GM23338 (cell line): Measurements from ENCODE around the gene JKAMP. TPM values are rescaled to one million over a fixed set of nuclear protein-coding genes. Genes with fewer than 3 reads are reported as not detected.

ENCODE experiments used
- ATAC-seq: fragments of 200-7000 bp; cut with Tn5 transposase; 3 replicates; pipeline ENCODE4 v1.9.1; 2020
- DNase-seq: peaks from one replicate; pipeline ENCODE4 v3.0.0-alpha.2; 2015; ENCODE audit warnings: low spot score
- H2AFZ ChIP-seq: fragments of 200-600 bp; sonication (generic); 2 replicates; pipeline ENCODE4 v1.8.0; 2016; ENCODE audit warnings: antibody characterized with exemption, mild to moderate bottlenecking, moderate library complexity
- H3F3A ChIP-seq: fragments of 200-600 bp; sonication (generic); replicated peaks from 2 replicates; pipeline ENCODE4 v1.8.0; 2017; ENCODE audit warnings: antibody characterized with exemption, mixed run types, low read depth
- H3K27ac ChIP-seq: fragments of 200-600 bp; sonication (generic); 2 replicates; pipeline ENCODE4 v1.6.1; 2016; ENCODE audit warnings: low read depth
- H3K27me3 ChIP-seq: fragments of 200-600 bp; sonication (generic); 2 replicates; pipeline ENCODE4 v1.8.0; 2016; ENCODE audit warnings: mild to moderate bottlenecking, mixed run types, moderate library complexity; ENCODE audit not compliant: insufficient read depth
- H3K36me3 ChIP-seq: fragments of 200-600 bp; sonication (generic); 2 replicates; pipeline ENCODE4 v1.8.0; 2016; ENCODE audit warnings: mild to moderate bottlenecking; ENCODE audit not compliant: insufficient read depth
- H3K4me1 ChIP-seq: fragments of 200-600 bp; sonication (generic); 2 replicates; pipeline ENCODE4 v1.8.0; 2016; ENCODE audit warnings: mild to moderate bottlenecking, moderate library complexity; ENCODE audit not compliant: insufficient read depth
- H3K4me2 ChIP-seq: fragments of 200-600 bp; sonication (generic); 2 replicates; pipeline ENCODE4 v1.7.1; 2017; ENCODE audit warnings: mixed run types
- H3K4me3 ChIP-seq: fragments of 200-600 bp; sonication (generic); 2 replicates; pipeline ENCODE4 v1.6.1; 2016; ENCODE audit warnings: mixed run types
- H3K79me2 ChIP-seq: fragments of 200-600 bp; sonication (generic); replicated peaks from 2 replicates; pipeline ENCODE4 v1.8.0; 2017; ENCODE audit warnings: mild to moderate bottlenecking; ENCODE audit not compliant: insufficient read depth
- H3K9me2 ChIP-seq: fragments of 200-600 bp; sonication (generic); 2 replicates; pipeline ENCODE4 v1.8.0; 2017; ENCODE audit not compliant: insufficient read depth
- H4K20me1 ChIP-seq: fragments of 200-600 bp; sonication (generic); replicated peaks from 2 replicates; pipeline ENCODE4 v1.8.0; 2017; ENCODE audit warnings: mild to moderate bottlenecking; ENCODE audit not compliant: insufficient read depth
- H3K27ac Mint-ChIP-seq: 2 replicates; pipeline ENCODE4 v1.8.0; 2020; ENCODE audit warnings: inconsistent platforms, mild to moderate bottlenecking, moderate library complexity, mixed read lengths
- H3K27me3 Mint-ChIP-seq: 3 replicates; pipeline ENCODE4 v1.8.0; 2022; ENCODE audit warnings: low read depth, mild to moderate bottlenecking, moderate library complexity, mixed read lengths, inconsistent platforms; ENCODE audit not compliant: insufficient read depth, poor library complexity
- H3K36me3 Mint-ChIP-seq: 3 replicates; pipeline ENCODE4 v1.8.0; 2021; ENCODE audit warnings: low read depth, mild to moderate bottlenecking, inconsistent platforms, moderate library complexity, mixed read lengths
- H3K4me1 Mint-ChIP-seq: 3 replicates; pipeline ENCODE4 v1.8.0; 2020; ENCODE audit warnings: mild to moderate bottlenecking, inconsistent platforms, mixed read lengths
- H3K4me3 Mint-ChIP-seq: 3 replicates; pipeline ENCODE4 v1.8.0; 2021; ENCODE audit warnings: moderate library complexity, mild to moderate bottlenecking, inconsistent platforms, mixed read lengths
- H3K9me3 Mint-ChIP-seq: 3 replicates; pipeline ENCODE4 v1.8.0; 2020; ENCODE audit warnings: moderate library complexity, mild to moderate bottlenecking, inconsistent platforms, mixed read lengths
- EZH2phosphoT487 ChIP-seq: fragments of 200-600 bp; sonication (generic); IDR thresholded peaks from one replicate; pipeline ENCODE4 v1.8.1; 2018; ENCODE audit warnings: antibody characterized with exemption; ENCODE audit not compliant: unreplicated experiment
- JUNB ChIP-seq: IDR thresholded peaks from one replicate; pipeline ENCODE4 v1.6.1; 2016; ENCODE audit warnings: antibody characterized with exemption; ENCODE audit not compliant: unreplicated experiment
- NANOG ChIP-seq: IDR thresholded peaks from 2 replicates; pipeline ENCODE4 v1.6.1; 2016; ENCODE audit warnings: antibody characterized with exemption, borderline replicate concordance
- STAT1 ChIP-seq: IDR thresholded peaks from one replicate; pipeline ENCODE4 v1.6.1; 2016; ENCODE audit warnings: antibody characterized with exemption; ENCODE audit not compliant: unreplicated experiment
- ZNF331 ChIP-seq: fragments of 250-450 bp; sonication (Bioruptor Pico); IDR thresholded peaks from 2 replicates; pipeline ENCODE4 v1.5.0; 2020; ENCODE audit warnings: low read depth, mild to moderate bottlenecking, moderate library complexity
- polyA plus RNA-seq: library from polyadenylated mRNA; unstranded; fragments of >200 nt; fragmentation: Nextera tagmentation; extraction: Ambion mirVana; gene quantifications from 2 replicates; pipeline ENCODE4 v1.2.1, GENCODE V29; 2016
- total RNA-seq: library from RNA; depleted of rRNA; stranded (reverse); fragments of >200 nt; shearing (Covaris generic); gene quantifications from 2 replicates; pipeline ENCODE4 v1.2.3, GENCODE V29; 2014
- TF ChIP-seq, protein P1 (sequence below): IDR thresholded peaks from one replicate; pipeline ENCODE4 v1.6.1; 2018; ENCODE audit warnings: antibody characterized with exemption; ENCODE audit not compliant: unreplicated experiment
- TF ChIP-seq, protein P2 (sequence below), 2 experiments: fragments of 200-600 bp in 1 of 2; sonication (generic) in 1 of 2; conservative IDR thresholded peaks; 2 replicates each; pipeline versions ENCODE4 v1.5.1 to v1.6.1; 2016 to 2017; ENCODE audit warnings: antibody characterized with exemption in 2 of 2, low read depth in 2 of 2, mild to moderate bottlenecking in 2 of 2, moderate library complexity in 1 of 2

Gene JKAMP
- total and polyA plus RNA-seq, 2 experiments from 2014 or later, result 31.6 to 66.8 TPM

DNA sequence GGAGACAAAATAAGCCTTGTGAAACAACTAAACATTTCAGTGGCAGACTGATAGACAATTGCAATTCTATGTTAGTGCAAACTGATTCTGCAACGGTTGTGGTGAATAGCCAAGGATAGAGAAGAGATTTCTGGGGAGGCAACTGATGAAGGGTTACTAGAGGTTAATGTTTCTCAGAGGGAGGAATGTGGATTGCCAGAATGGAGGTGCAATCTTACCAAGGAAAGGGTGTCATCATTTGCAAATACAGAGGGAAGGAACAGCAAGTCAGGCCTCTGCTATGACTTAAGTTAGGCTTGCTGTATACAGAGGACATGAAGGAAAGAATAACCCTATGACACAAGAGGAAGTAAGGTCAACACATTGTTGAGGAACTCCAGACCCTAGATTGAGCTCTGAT, 56.5 kb downstream of the JKAMP start:
- no peak overlapping the region for H3K4me3 Mint-ChIP-seq
- Histone ChIP-seq H2AFZ (no peak overlapping the region), H3K9me2 (no peaks in the 10 kb centered on the region), H3K4me2 (no peak overlapping the region), H3K4me1 (no peaks in the 10 kb centered on the region), H3K27me3 (no peaks in the 10 kb centered on the region), H3K36me3 (no peaks in the 10 kb centered on the region), H3K27ac (no peak overlapping the region), H3K4me3 (no peak overlapping the region), H3F3A (no peaks in the 10 kb centered on the region), H3K79me2 (no peaks in the 10 kb centered on the region), H4K20me1 (no peaks in the 10 kb centered on the region)
- H3K27ac Mint-ChIP-seq, result no peak overlapping the region
- no peaks in the 10 kb centered on the region for H3K27me3 Mint-ChIP-seq
- TF ChIP-seq JUNB, result no peak
- TF ChIP-seq, protein P1, sequence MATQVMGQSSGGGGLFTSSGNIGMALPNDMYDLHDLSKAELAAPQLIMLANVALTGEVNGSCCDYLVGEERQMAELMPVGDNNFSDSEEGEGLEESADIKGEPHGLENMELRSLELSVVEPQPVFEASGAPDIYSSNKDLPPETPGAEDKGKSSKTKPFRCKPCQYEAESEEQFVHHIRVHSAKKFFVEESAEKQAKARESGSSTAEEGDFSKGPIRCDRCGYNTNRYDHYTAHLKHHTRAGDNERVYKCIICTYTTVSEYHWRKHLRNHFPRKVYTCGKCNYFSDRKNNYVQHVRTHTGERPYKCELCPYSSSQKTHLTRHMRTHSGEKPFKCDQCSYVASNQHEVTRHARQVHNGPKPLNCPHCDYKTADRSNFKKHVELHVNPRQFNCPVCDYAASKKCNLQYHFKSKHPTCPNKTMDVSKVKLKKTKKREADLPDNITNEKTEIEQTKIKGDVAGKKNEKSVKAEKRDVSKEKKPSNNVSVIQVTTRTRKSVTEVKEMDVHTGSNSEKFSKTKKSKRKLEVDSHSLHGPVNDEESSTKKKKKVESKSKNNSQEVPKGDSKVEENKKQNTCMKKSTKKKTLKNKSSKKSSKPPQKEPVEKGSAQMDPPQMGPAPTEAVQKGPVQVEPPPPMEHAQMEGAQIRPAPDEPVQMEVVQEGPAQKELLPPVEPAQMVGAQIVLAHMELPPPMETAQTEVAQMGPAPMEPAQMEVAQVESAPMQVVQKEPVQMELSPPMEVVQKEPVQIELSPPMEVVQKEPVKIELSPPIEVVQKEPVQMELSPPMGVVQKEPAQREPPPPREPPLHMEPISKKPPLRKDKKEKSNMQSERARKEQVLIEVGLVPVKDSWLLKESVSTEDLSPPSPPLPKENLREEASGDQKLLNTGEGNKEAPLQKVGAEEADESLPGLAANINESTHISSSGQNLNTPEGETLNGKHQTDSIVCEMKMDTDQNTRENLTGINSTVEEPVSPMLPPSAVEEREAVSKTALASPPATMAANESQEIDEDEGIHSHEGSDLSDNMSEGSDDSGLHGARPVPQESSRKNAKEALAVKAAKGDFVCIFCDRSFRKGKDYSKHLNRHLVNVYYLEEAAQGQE, result no peak
- no peaks in the 10 kb centered on the region for H3K9me3 Mint-ChIP-seq
- ATAC-seq (no peak; the same call in 2 of the 3 replicates), DNase-seq (peak; percentile 25)
- no peaks in the 10 kb centered on the region for H3K36me3 Mint-ChIP-seq
- H3K4me1 Mint-ChIP-seq, result peaks cover 6% of the 10 kb centered on the region; the same call in 2 of the 3 replicates

DNA sequence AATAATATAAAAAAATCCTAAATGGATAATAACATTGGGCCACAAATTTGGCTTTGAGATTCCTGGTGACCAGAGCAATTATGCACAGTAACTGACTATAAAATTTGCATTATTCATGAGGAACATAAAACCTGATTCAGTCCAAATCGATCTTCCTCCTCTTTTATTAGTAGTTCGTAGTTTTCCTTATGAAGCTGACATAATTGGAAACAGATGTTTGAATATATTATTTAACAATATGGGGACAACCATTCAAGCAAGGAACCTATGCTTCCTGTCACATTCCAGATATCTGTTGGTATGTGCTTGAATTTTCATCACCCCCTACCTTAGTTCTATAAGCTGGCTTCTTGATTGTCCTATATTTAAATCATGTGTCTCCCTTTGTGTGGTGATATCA, 57.4 kb downstream of the JKAMP start:
- Mint-ChIP-seq H3K4me1 (peaks cover 6% of the 10 kb centered on the region; the same call in 2 of the 3 replicates), H3K36me3 (no peaks in the 10 kb centered on the region), H3K27ac (no peak overlapping the region), H3K4me3 (no peak overlapping the region), H3K9me3 (no peaks in the 10 kb centered on the region), H3K27me3 (no peaks in the 10 kb centered on the region)
- DNase-seq (no peak), ATAC-seq (no peak)
- H3F3A ChIP-seq, result no peaks in the 10 kb centered on the region
- no peaks in the 10 kb centered on the region for H3K27me3 ChIP-seq
- H3K4me2 ChIP-seq, result no peak overlapping the region
- H3K4me1 ChIP-seq, result no peaks in the 10 kb centered on the region
- no peak for TF ChIP-seq ZNF331 (CRISPR knock-in tag)
- no peak for TF ChIP-seq EZH2phosphoT487
- TF ChIP-seq NANOG, result no peak
- TF ChIP-seq, protein P1, result no peak
- TF ChIP-seq JUNB, result no peak
- no peak for TF ChIP-seq STAT1
- TF ChIP-seq, protein P2, sequence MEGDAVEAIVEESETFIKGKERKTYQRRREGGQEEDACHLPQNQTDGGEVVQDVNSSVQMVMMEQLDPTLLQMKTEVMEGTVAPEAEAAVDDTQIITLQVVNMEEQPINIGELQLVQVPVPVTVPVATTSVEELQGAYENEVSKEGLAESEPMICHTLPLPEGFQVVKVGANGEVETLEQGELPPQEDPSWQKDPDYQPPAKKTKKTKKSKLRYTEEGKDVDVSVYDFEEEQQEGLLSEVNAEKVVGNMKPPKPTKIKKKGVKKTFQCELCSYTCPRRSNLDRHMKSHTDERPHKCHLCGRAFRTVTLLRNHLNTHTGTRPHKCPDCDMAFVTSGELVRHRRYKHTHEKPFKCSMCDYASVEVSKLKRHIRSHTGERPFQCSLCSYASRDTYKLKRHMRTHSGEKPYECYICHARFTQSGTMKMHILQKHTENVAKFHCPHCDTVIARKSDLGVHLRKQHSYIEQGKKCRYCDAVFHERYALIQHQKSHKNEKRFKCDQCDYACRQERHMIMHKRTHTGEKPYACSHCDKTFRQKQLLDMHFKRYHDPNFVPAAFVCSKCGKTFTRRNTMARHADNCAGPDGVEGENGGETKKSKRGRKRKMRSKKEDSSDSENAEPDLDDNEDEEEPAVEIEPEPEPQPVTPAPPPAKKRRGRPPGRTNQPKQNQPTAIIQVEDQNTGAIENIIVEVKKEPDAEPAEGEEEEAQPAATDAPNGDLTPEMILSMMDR (conservative IDR thresholded peaks at IDR 0.05; ENCODE audit: low read depth in 2 of 2), result no peak
- no peaks in the 10 kb centered on the region for H3K36me3 ChIP-seq
- H4K20me1 ChIP-seq, result no peaks in the 10 kb centered on the region
- no peak overlapping the region for H2AFZ ChIP-seq
- no peak overlapping the region for H3K4me3 ChIP-seq
- H3K27ac ChIP-seq, result no peak overlapping the region
- H3K9me2 ChIP-seq, result no peaks in the 10 kb centered on the region
- no peaks in the 10 kb centered on the region for H3K79me2 ChIP-seq
